ENCODE results near the gene ASMTL.
A peak's percentile ranks its signal among the peaks of the same experiment; 100 is the strongest.
"Not testable (repeated sequence)": the region's sequence is repeated elsewhere in the genome, so short reads cannot be mapped to it uniquely, and the experiment has no call there.

The ASMTL gene

GRCh38 chrX:1475881-1476280, 23.2 kb upstream of the ASMTL start:
- Mint-ChIP-seq H3K36me3 (peaks cover 66 to 79% of the 10 kb centered on the region in 2 donors), H3K4me3 (no peak overlapping the region), H3K9me3 (peaks cover 21 to 42% of the 10 kb centered on the region in 2 donors), H3K4me1 (peaks cover 73 to 86% of the 10 kb centered on the region in 2 donors), H3K27ac (peak overlapping the region; percentile 57), H3K27me3 (no peaks in the 10 kb centered on the region)
- DNase-seq: no peak
- no peak for ATAC-seq (replicated peaks)

GRCh38 chrX:1475481-1475880, 22.8 kb upstream of the ASMTL start:
- Mint-ChIP-seq H3K36me3 (peaks cover 64 to 77% of the 10 kb centered on the region in 2 donors), H3K4me3 (no peak overlapping the region)
- DNase-seq: no peak

GRCh38 chrX:1474593-1474992, 21.9 kb upstream of the ASMTL start:
- not testable (repeated sequence) for H3K27ac Mint-ChIP-seq; H3K27me3 Mint-ChIP-seq; DNase-seq; ATAC-seq (replicated peaks)
- peak overlapping the region in 1 of 2 donors; percentile 27 for H3K4me3 Mint-ChIP-seq
- H3K4me1 Mint-ChIP-seq: peaks cover 67 to 83% of the 10 kb centered on the region in 2 donors
- H3K9me3 Mint-ChIP-seq: peaks cover 21 to 38% of the 10 kb centered on the region in 2 donors
- peaks cover 56 to 70% of the 10 kb centered on the region in 2 donors for H3K36me3 Mint-ChIP-seq

More at GRCh38 chrX:1475481-1475880, 22.8 kb upstream of the ASMTL start:
- peaks cover 71 to 85% of the 10 kb centered on the region in 2 donors for H3K4me1 Mint-ChIP-seq
- H3K9me3 Mint-ChIP-seq: peaks cover 21 to 42% of the 10 kb centered on the region in 2 donors
- no peaks in the 10 kb centered on the region for H3K27me3 Mint-ChIP-seq
- no peak for ATAC-seq (replicated peaks)
- H3K27ac Mint-ChIP-seq: no peak overlapping the region

- H3K4me1 Mint-ChIP-seq: peaks cover 65 to 81% of the 10 kb centered on the region in 2 donors
- ATAC-seq (replicated peaks) (no peak), DNase-seq (no peak)
- peaks cover 17 to 31% of the 10 kb centered on the region in 2 donors for H3K9me3 Mint-ChIP-seq
- peak overlapping the region; percentile 30 to 56 for H3K4me3 Mint-ChIP-seq
- H3K27ac Mint-ChIP-seq: peak overlapping the region; percentile 72
- peaks cover 49 to 64% of the 10 kb centered on the region in 2 donors for H3K36me3 Mint-ChIP-seq
- H3K27me3 Mint-ChIP-seq: no peaks in the 10 kb centered on the region
Measured at GRCh38 chrX:1472975-1473374, 20.3 kb upstream of the ASMTL start.

- Mint-ChIP-seq H3K36me3 (peaks cover 56 to 70% of the 10 kb centered on the region in 2 donors), H3K4me3 (peak overlapping the region; percentile 49 to 66), H3K4me1 (peaks cover 67 to 93% of the 10 kb centered on the region in 2 donors), H3K27ac (peak overlapping the region; percentile 96), H3K27me3 (no peaks in the 10 kb centered on the region), H3K9me3 (peaks cover 7 to 12% of the 10 kb centered on the region in 2 donors)
- ATAC-seq (replicated peaks) (peak; percentile 77 to 81), DNase-seq (peak; percentile 90)
Measured at GRCh38 chrX:1468250-1468772, 15.6 kb upstream of the ASMTL start.

GRCh38 chrX:1466971-1467561, 14.4 kb upstream of the ASMTL start:
- H3K4me1 Mint-ChIP-seq: peaks cover 63 to 90% of the 10 kb centered on the region in 2 donors
- H3K27me3 Mint-ChIP-seq: no peaks in the 10 kb centered on the region
- DNase-seq: peak; percentile 68
- H3K9me3 Mint-ChIP-seq: peaks cover 2% of the 10 kb centered on the region in 2 donors
- H3K27ac Mint-ChIP-seq: peak overlapping the region; percentile 98
- ATAC-seq (replicated peaks): peak; percentile 34 to 46
- peaks cover 52 to 62% of the 10 kb centered on the region in 2 donors for H3K36me3 Mint-ChIP-seq
- peak overlapping the region; percentile 75 to 83 for H3K4me3 Mint-ChIP-seq

GRCh38 chrX:1466232-1466661, 13.5 kb upstream of the ASMTL start:
- H3K36me3 Mint-ChIP-seq: peaks cover 45 to 55% of the 10 kb centered on the region in 2 donors

GRCh38 chrX:1465286-1466231, 12.8 kb upstream of the ASMTL start:
- ATAC-seq (replicated peaks): no peak
- Mint-ChIP-seq H3K4me3 (peak overlapping the region; percentile 46 to 78), H3K27me3 (no peaks in the 10 kb centered on the region), H3K27ac (peak overlapping the region; percentile 80), H3K4me1 (peaks cover 54 to 76% of the 10 kb centered on the region in 2 donors), H3K9me3 (no peaks in the 10 kb centered on the region), H3K36me3 (peaks cover 45 to 55% of the 10 kb centered on the region in 2 donors)
- no peak for DNase-seq

More at GRCh38 chrX:1466232-1466661, 13.5 kb upstream of the ASMTL start:
- H3K27ac Mint-ChIP-seq: peak overlapping the region; percentile 80
- DNase-seq (no peak), ATAC-seq (replicated peaks) (no peak)
- no peaks in the 10 kb centered on the region for H3K27me3 Mint-ChIP-seq
- H3K9me3 Mint-ChIP-seq: no peaks in the 10 kb centered on the region
- H3K4me3 Mint-ChIP-seq: peak overlapping the region; percentile 34 to 83
- H3K4me1 Mint-ChIP-seq: peaks cover 56 to 82% of the 10 kb centered on the region in 2 donors

- H3K9me3 Mint-ChIP-seq: no peaks in the 10 kb centered on the region
- H3K27ac Mint-ChIP-seq: peak overlapping the region; percentile 79
- H3K36me3 Mint-ChIP-seq: peaks cover 45 to 55% of the 10 kb centered on the region in 2 donors
- peaks cover 52 to 72% of the 10 kb centered on the region in 2 donors for H3K4me1 Mint-ChIP-seq
- no peaks in the 10 kb centered on the region for H3K27me3 Mint-ChIP-seq
- ATAC-seq (replicated peaks): no peak
- peak overlapping the region; percentile 63 to 78 for H3K4me3 Mint-ChIP-seq
- no peak for DNase-seq
Measured at GRCh38 chrX:1464971-1465285, 12.2 kb upstream of the ASMTL start.

GRCh38 chrX:1464041-1464970, 11.6 kb upstream of the ASMTL start:
- Mint-ChIP-seq H3K9me3 (no peaks in the 10 kb centered on the region), H3K4me1 (peaks cover 50 to 66% of the 10 kb centered on the region in 2 donors), H3K27ac (peak overlapping the region; percentile 79), H3K36me3 (peaks cover 45 to 50% of the 10 kb centered on the region in 2 donors), H3K27me3 (no peaks in the 10 kb centered on the region), H3K4me3 (peak overlapping the region; percentile 63 to 78)
- ATAC-seq (replicated peaks) (no peak), DNase-seq (no peak)

GRCh38 chrX:1463581-1463980, 10.9 kb upstream of the ASMTL start:
- Mint-ChIP-seq H3K27me3 (no peaks in the 10 kb centered on the region), H3K9me3 (no peaks in the 10 kb centered on the region), H3K4me3 (no peak overlapping the region), H3K27ac (peak overlapping the region; percentile 64), H3K36me3 (peaks cover 45 to 49% of the 10 kb centered on the region in 2 donors), H3K4me1 (peaks cover 47 to 60% of the 10 kb centered on the region in 2 donors)
- ATAC-seq (replicated peaks) (no peak), DNase-seq (no peak)

- ATAC-seq (replicated peaks) (peak; percentile 20 to 24), DNase-seq (peak; percentile 5)
- Mint-ChIP-seq H3K9me3 (no peaks in the 10 kb centered on the region), H3K36me3 (peaks cover 41 to 45% of the 10 kb centered on the region in 2 donors), H3K4me3 (no peak overlapping the region), H3K27ac (peak overlapping the region; percentile 64), H3K4me1 (peaks cover 42 to 52% of the 10 kb centered on the region in 2 donors), H3K27me3 (no peaks in the 10 kb centered on the region)
Measured at GRCh38 chrX:1462596-1463251, 10.0 kb upstream of the ASMTL start.

- no peak for DNase-seq
- H3K4me1 Mint-ChIP-seq: peaks cover 37 to 46% of the 10 kb centered on the region in 2 donors
- H3K9me3 Mint-ChIP-seq: no peaks in the 10 kb centered on the region
- H3K4me3 Mint-ChIP-seq: no peak overlapping the region
- peaks cover 38 to 40% of the 10 kb centered on the region in 2 donors for H3K36me3 Mint-ChIP-seq
- H3K27me3 Mint-ChIP-seq: no peaks in the 10 kb centered on the region
- no peak overlapping the region for H3K27ac Mint-ChIP-seq
- no peak for ATAC-seq (replicated peaks)
Measured at GRCh38 chrX:1462110-1462509, 9.4 kb upstream of the ASMTL start.
